Smooth muscle cell (in vitro differentiated cells): Measurements from ENCODE around the gene PTPRE. TPM values are rescaled to one million over a fixed set of nuclear protein-coding genes. Genes with fewer than 3 reads are reported as not detected.

Experiments used
- DNase-seq: peaks from one replicate; lab custom pipeline; 2025; ENCODE audit not compliant: unreplicated experiment; lab: John Stamatoyannopoulos, UW
- H2AFZ ChIP-seq: fragments of 200-600 bp; sonication (generic); 2 replicates; pipeline ENCODE4 v1.6.0; 2016; ENCODE audit warnings: antibody characterized with exemption, low read depth, mild to moderate bottlenecking
- H3F3A ChIP-seq: fragments of 200-600 bp; sonication (generic); 2 replicates; pipeline ENCODE4 v1.6.0; 2017; ENCODE audit warnings: antibody characterized with exemption, low read depth
- H3K27ac ChIP-seq: fragments of 200-600 bp; sonication (generic); 2 replicates; pipeline ENCODE4 v1.5.1; 2016; ENCODE audit warnings: low read depth, mild to moderate bottlenecking
- H3K27me3 ChIP-seq: fragments of 200-600 bp; sonication (generic); 2 replicates; pipeline ENCODE4 v1.6.1; 2016; ENCODE audit warnings: low read depth, mild to moderate bottlenecking
- H3K36me3 ChIP-seq: fragments of 200-600 bp; sonication (generic); 2 replicates; pipeline ENCODE4 v1.5.1; 2016; ENCODE audit warnings: low read depth
- H3K4me1 ChIP-seq: fragments of 200-600 bp; sonication (generic); 2 replicates; pipeline ENCODE4 v1.5.1; 2016; ENCODE audit warnings: low read depth
- H3K4me2 ChIP-seq: fragments of 200-600 bp; sonication (generic); 2 replicates; pipeline ENCODE4 v1.6.0; 2016; ENCODE audit warnings: mild to moderate bottlenecking
- H3K4me3 ChIP-seq: fragments of 200-600 bp; sonication (generic); 2 replicates; pipeline ENCODE4 v1.5.1; 2016; ENCODE audit warnings: mild to moderate bottlenecking
- H3K79me2 ChIP-seq: fragments of 200-600 bp; sonication (generic); 2 replicates; pipeline ENCODE4 v1.6.0; 2016; ENCODE audit warnings: low read depth, mild to moderate bottlenecking
- H3K9ac ChIP-seq: fragments of 200-600 bp; sonication (generic); 2 replicates; pipeline ENCODE4 v1.6.0; 2016; ENCODE audit warnings: low read depth
- H3K9me3 ChIP-seq: fragments of 200-600 bp; sonication (generic); replicated peaks from 2 replicates; pipeline ENCODE4 v1.5.1; 2016; ENCODE audit warnings: low read depth
- H4K20me1 ChIP-seq: fragments of 200-600 bp; sonication (generic); 2 replicates; pipeline ENCODE4 v1.6.0; 2016; ENCODE audit warnings: low read depth
- WGBS: methylation state at CpG from one replicate; pipeline ENCODE4 v1.1.7; 2016; ENCODE audit warnings: low lambda C conversion rate; 5-methylcytosine and 5-hydroxymethylcytosine counted together
- polyA plus RNA-seq: library from polyadenylated mRNA; unstranded; fragments of >200 nt; fragmentation: Nextera tagmentation; extraction: Ambion mirVana; gene quantifications from 2 replicates; pipeline ENCODE4 v1.2.1, GENCODE V29; 2016
- total RNA-seq: library from RNA; depleted of rRNA; stranded (reverse); fragments of >200 nt; gene quantifications from 2 replicates; pipeline ENCODE4 v1.2.3, GENCODE V29; 2014
- TF ChIP-seq, protein P1 (sequence below): fragments of 200-600 bp; sonication (generic); IDR thresholded peaks from 2 replicates; pipeline ENCODE4 v1.5.1; 2017; ENCODE audit warnings: borderline replicate concordance, mild to moderate bottlenecking, antibody characterized with exemption; ENCODE audit not compliant: insufficient read depth, poor library complexity, severe bottlenecking

PTPRE gene
- total and polyA plus RNA-seq, 2 experiments from 2014 or later = 17.1 to 22.7 TPM

DNA sequence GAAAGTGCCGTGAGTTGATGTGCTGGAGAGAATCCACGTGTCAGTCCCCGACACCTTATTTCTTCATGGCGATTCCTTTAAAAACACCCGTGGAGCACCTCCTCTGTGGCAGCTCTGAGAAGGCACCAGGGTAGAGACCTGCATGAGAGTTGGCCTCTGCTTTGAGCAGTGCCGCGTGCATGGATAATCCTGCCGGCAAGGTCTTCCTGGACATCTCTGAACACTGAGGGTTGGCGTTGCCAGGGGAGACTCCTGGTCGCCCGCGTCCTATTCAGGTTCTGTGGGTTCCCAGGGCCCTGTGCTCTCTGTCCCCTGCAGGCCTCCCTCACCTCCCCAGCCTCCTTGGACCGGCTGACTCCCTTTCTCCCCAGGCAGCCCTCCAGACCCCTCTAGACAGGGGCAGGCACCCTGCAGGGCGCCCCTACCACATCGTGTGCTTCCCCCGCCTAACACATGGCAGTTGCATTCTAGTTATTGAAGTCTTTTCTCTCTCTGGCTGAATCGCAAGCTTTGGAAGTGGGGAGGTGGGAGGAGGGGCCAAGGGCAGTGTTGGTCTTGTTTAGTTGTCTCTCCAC lies 123.7 kb downstream of the PTPRE start:
- TF ChIP-seq, protein P1, sequence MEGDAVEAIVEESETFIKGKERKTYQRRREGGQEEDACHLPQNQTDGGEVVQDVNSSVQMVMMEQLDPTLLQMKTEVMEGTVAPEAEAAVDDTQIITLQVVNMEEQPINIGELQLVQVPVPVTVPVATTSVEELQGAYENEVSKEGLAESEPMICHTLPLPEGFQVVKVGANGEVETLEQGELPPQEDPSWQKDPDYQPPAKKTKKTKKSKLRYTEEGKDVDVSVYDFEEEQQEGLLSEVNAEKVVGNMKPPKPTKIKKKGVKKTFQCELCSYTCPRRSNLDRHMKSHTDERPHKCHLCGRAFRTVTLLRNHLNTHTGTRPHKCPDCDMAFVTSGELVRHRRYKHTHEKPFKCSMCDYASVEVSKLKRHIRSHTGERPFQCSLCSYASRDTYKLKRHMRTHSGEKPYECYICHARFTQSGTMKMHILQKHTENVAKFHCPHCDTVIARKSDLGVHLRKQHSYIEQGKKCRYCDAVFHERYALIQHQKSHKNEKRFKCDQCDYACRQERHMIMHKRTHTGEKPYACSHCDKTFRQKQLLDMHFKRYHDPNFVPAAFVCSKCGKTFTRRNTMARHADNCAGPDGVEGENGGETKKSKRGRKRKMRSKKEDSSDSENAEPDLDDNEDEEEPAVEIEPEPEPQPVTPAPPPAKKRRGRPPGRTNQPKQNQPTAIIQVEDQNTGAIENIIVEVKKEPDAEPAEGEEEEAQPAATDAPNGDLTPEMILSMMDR = no peak
- no peaks in the 10 kb centered on the region for H3K36me3 ChIP-seq
- no peak overlapping the region for H3K27ac ChIP-seq
- no peaks in the 10 kb centered on the region for H3K79me2 ChIP-seq
- H3K4me3 ChIP-seq = no peak overlapping the region
- DNase-seq = no peak
- no peak overlapping the region for H3K9ac ChIP-seq
- H3K27me3 ChIP-seq = no peaks in the 10 kb centered on the region
- no peak overlapping the region for H3K4me2 ChIP-seq
- WGBS = 98% methylated on average over 17 of the region's 17 CpGs
- peaks cover 89% of the 10 kb centered on the region for H4K20me1 ChIP-seq
- peaks cover 12% of the 10 kb centered on the region for H3K4me1 ChIP-seq
- H2AFZ ChIP-seq = no peak overlapping the region
- H3F3A ChIP-seq = no peaks in the 10 kb centered on the region
- no peaks in the 10 kb centered on the region for H3K9me3 ChIP-seq

DNA sequence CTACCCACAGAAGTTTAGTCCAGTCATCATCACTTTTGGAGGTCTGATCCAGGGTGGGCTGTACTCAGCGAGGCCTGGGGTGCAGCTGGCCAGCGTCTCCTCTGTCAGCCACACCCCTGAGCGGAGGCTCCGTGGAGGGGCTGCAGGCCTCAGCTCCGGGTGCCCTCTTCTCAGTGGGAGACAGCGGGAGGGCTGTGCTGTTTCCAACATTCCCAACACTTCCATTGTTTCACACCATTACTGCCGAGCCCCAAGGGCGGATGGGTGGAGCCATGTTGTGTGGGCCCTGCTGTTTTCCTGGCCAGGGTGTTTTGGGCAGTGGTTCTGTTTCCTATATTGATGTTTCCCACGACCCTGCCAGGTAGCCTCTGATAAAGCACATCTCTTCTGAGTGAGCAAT lies 124.3 kb downstream of the PTPRE start:
- Histone ChIP-seq H4K20me1 (peaks cover 89% of the 10 kb centered on the region), H2AFZ (no peak overlapping the region), H3K4me3 (no peak overlapping the region), H3K9ac (no peak overlapping the region), H3K27me3 (no peaks in the 10 kb centered on the region), H3K27ac (no peak overlapping the region), H3K36me3 (no peaks in the 10 kb centered on the region), H3K9me3 (no peaks in the 10 kb centered on the region), H3K4me1 (peaks cover 12% of the 10 kb centered on the region), H3F3A (no peaks in the 10 kb centered on the region), H3K79me2 (no peaks in the 10 kb centered on the region), H3K4me2 (no peak overlapping the region)
- 85% methylated on average over 9 of the region's 9 CpGs for WGBS
- TF ChIP-seq, protein P1 = no peak
- no peak for DNase-seq

- Histone ChIP-seq H3K79me2 (no peaks in the 10 kb centered on the region), H3K27me3 (no peaks in the 10 kb centered on the region), H4K20me1 (peaks cover 89% of the 10 kb centered on the region), H3F3A (no peaks in the 10 kb centered on the region), H3K4me1 (peaks cover 12% of the 10 kb centered on the region), H3K4me2 (no peak overlapping the region), H3K36me3 (no peaks in the 10 kb centered on the region), H3K27ac (no peak overlapping the region), H2AFZ (no peak overlapping the region), H3K9me3 (no peaks in the 10 kb centered on the region), H3K4me3 (no peak overlapping the region), H3K9ac (no peak overlapping the region)
- TF ChIP-seq, protein P1 = no peak
- WGBS = 95% methylated on average over 5 of the region's 5 CpGs
- DNase-seq = no peak
Observed at GRCh38 chr10:128032466-128032865, 125.6 kb downstream of the PTPRE start.

DNA sequence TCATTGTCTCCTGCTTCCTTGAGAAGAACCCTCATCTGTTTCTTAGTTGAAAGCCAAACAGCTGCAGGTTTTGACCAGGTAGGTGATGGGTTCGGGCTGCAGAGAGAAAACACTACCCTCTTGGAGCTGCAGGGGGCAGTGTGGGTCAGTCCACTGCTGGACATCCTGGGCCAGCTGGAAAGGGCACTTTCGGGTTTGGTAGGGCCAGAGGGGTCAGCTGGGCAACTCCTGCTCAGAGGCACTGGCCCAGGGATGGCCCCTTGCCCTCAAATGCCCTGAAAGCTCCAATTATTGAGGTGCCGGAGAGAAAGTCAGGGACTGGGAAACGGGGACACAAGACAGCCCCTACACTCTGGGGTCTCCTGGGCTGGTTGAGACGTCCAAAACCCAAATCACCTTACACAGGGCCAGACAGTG lies 128.7 kb downstream of the PTPRE start:
- Histone ChIP-seq H4K20me1 (peaks cover 86% of the 10 kb centered on the region), H3K4me1 (no peaks in the 10 kb centered on the region), H3K9me3 (no peaks in the 10 kb centered on the region), H3K79me2 (no peaks in the 10 kb centered on the region), H3K36me3 (no peaks in the 10 kb centered on the region), H3K9ac (no peak overlapping the region), H3K27ac (no peak overlapping the region), H3F3A (no peaks in the 10 kb centered on the region), H3K4me3 (no peak overlapping the region), H3K4me2 (no peak overlapping the region), H2AFZ (no peak overlapping the region), H3K27me3 (no peaks in the 10 kb centered on the region)
- TF ChIP-seq, protein P1 = peak; percentile 62
- peak; percentile 4 for DNase-seq
- WGBS = 69% methylated on average over 5 of the region's 5 CpGs
